ENCODE data around the gene KRTAP5-8. TPM values are rescaled to one million over a fixed set of nuclear protein-coding genes. Genes with fewer than 3 reads are reported as not detected.

KRTAP5-8 gene
- total RNA-seq, 1 experiment from 2014 or later = not detected

DNA sequence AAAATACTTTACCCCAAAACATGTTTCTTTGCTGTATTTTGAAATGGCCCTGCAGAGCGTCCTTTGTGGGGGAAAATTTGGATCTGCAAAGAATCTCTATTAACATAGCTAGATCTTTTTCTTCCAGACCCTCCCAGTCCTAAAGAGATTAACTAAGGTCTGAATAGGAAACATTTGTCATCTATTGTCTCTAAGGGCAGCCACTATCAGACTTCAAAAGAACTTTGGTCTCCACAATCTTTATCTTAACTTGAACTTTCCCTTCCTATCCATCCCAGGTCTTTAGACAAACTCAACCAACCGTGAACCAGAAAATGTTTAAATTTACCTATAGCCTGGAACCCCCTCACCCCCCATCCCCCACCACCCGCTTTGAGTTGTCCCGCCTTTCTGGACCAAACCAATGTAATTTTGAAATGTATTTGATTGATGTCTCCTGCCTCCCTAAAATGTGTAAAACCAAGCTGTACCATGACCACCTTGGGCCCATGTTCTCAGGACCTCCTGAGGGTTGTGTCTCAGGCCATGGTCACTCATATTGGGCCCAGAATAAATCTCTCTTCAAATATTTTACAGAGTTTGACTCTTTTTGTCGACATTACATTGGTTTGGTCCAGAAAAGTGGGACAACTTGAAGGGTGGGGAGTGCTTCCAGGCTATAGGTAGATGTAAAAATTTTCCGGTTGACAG, 6.8 kb downstream of the KRTAP5-8 start:
- no peak overlapping the region for H3K27ac ChIP-seq (ENCODE audit: low read length)
- H3K79me2 ChIP-seq (ENCODE audit: low read length) = no peaks in the 10 kb centered on the region
- DNase-seq = no peak
- H2AFZ ChIP-seq (ENCODE audit: low read length) = no peak overlapping the region
- H3K4me1 ChIP-seq (ENCODE audit: low read length) = no peaks in the 10 kb centered on the region
- H3K36me3 ChIP-seq (ENCODE audit: insufficient read depth, low read length) = no peaks in the 10 kb centered on the region
- H4K20me1 ChIP-seq (ENCODE audit: insufficient read depth, low read depth, low read length) = no peaks in the 10 kb centered on the region
- no peak overlapping the region for H3K9ac ChIP-seq (ENCODE audit: low read length)
- H3K9me3 ChIP-seq (ENCODE audit: low read length) = no peaks in the 10 kb centered on the region
- H3K9me2 ChIP-seq (replicated peaks; ENCODE audit: insufficient read depth, low read length) = no peaks in the 10 kb centered on the region
- H3K4me2 ChIP-seq (ENCODE audit: low read depth, low read length, poor library complexity, severe bottlenecking) = no peak overlapping the region
- no peak overlapping the region for H3K4me3 ChIP-seq (ENCODE audit: low read length)
- no peaks in the 10 kb centered on the region for H3K27me3 ChIP-seq (ENCODE audit: low read length)

DNA sequence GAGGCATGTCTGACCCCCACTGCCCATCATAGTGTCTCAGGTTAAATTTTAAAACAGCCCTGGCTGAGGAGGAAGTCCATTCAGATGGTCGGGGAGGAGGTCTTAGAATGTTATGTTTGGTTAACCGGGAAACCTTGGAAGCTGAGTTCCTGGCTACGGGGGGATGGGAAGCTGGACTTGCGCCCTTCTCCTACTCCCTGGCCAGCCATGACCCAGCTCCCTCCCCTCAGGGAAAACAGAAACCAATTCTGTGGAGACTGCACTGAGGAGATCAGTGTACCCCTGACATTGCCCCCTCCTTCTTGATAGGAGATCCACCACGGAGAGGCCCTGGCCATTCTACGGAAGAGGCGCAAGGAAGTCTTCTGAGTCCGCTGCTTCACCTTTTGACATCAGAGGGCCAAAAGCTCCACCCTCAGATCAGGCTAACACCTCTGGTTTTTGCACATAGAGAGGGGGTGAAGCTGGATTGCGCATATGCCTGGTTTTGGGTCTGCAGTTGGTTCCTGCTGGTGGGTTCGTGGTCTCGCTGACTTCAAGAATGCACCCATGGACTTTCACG, 7.7 kb downstream of the KRTAP5-8 start:
- Histone ChIP-seq H3K4me1 (ENCODE audit: low read length) (no peaks in the 10 kb centered on the region), H3K9me2 (replicated peaks; ENCODE audit: insufficient read depth, low read length) (no peaks in the 10 kb centered on the region), H3K36me3 (ENCODE audit: insufficient read depth, low read length) (no peaks in the 10 kb centered on the region), H3K4me2 (ENCODE audit: low read depth, low read length, poor library complexity, severe bottlenecking) (no peak overlapping the region), H3K79me2 (ENCODE audit: low read length) (no peaks in the 10 kb centered on the region), H3K4me3 (ENCODE audit: low read length) (no peak overlapping the region), H3K27ac (ENCODE audit: low read length) (no peak overlapping the region), H3K27me3 (ENCODE audit: low read length) (no peaks in the 10 kb centered on the region), H3K9ac (ENCODE audit: low read length) (no peak overlapping the region), H4K20me1 (ENCODE audit: insufficient read depth, low read depth, low read length) (no peaks in the 10 kb centered on the region), H2AFZ (ENCODE audit: low read length) (no peak overlapping the region), H3K9me3 (ENCODE audit: low read length) (no peaks in the 10 kb centered on the region)
- no peak for DNase-seq

DNA sequence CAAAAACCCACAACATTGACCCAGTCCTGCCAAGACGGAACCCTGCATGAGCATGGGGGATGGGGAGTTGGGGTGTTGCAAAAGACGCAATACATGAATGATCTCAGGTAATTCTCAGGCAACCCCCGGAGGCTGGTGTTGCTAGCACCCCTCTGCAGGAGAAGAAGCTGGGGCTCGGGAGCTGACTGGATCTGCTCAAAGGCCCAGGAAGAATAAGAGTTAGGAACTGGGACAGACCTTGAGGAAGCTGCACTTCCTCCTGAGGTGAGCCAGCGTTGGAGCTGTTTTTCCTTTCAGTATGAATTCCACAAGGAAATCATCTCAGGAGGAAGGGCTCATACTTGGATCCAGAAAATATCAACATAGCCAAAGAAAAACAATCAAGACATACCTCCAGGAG, 10.3 kb downstream of the KRTAP5-8 start, which contains the start of gene KRTAP5-9:
Gene KRTAP5-9 (plus strand): TSS at position 301 of the 400 bp plus-strand sequence. CDS start 238 bp downstream, outside the sequence.
- H3K4me2 ChIP-seq (ENCODE audit: low read depth, low read length, poor library complexity, severe bottlenecking) = no peak within 1 kb of the TSS
- no peaks in the 10 kb centered on the region for H3K79me2 ChIP-seq (ENCODE audit: low read length)
- no peaks in the 10 kb centered on the region for H3K9me2 ChIP-seq (replicated peaks; ENCODE audit: insufficient read depth, low read length)
- no peaks in the 10 kb centered on the region for H4K20me1 ChIP-seq (ENCODE audit: insufficient read depth, low read depth, low read length)
- H3K9me3 ChIP-seq (ENCODE audit: low read length) = no peaks in the 10 kb centered on the region
- DNase-seq = no peak
- H3K4me1 ChIP-seq (ENCODE audit: low read length) = no peaks in the 10 kb centered on the region
- no peak within 1 kb of the TSS for H3K27ac ChIP-seq (ENCODE audit: low read length)
- no peaks in the 10 kb centered on the region for H3K36me3 ChIP-seq (ENCODE audit: insufficient read depth, low read length)
- no peaks in the 10 kb centered on the region for H3K27me3 ChIP-seq (ENCODE audit: low read length)
- H3K4me3 ChIP-seq (ENCODE audit: low read length) = no peak within 1 kb of the TSS
- H2AFZ ChIP-seq (ENCODE audit: low read length) = no peak within 1 kb of the TSS
- H3K9ac ChIP-seq (ENCODE audit: low read length) = no peak within 1 kb of the TSS

DNA sequence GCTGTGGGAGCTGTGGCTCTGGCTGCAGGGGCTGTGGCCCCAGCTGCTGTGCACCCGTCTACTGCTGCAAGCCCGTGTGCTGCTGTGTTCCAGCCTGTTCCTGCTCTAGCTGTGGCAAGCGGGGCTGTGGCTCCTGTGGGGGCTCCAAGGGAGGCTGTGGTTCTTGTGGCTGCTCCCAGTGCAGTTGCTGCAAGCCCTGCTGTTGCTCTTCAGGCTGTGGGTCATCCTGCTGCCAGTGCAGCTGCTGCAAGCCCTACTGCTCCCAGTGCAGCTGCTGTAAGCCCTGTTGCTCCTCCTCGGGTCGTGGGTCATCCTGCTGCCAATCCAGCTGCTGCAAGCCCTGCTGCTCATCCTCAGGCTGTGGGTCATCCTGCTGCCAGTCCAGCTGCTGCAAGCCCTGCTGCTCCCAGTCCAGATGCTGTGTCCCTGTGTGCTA, 10.9 kb downstream of the KRTAP5-8 start:
- Histone ChIP-seq H3K9me3 (ENCODE audit: low read length) (no peaks in the 10 kb centered on the region), H4K20me1 (ENCODE audit: insufficient read depth, low read depth, low read length) (no peaks in the 10 kb centered on the region), H3K9me2 (replicated peaks; ENCODE audit: insufficient read depth, low read length) (no peaks in the 10 kb centered on the region), H3K4me1 (ENCODE audit: low read length) (no peaks in the 10 kb centered on the region), H3K4me2 (ENCODE audit: low read depth, low read length, poor library complexity, severe bottlenecking) (no peak overlapping the region), H2AFZ (ENCODE audit: low read length) (no peak overlapping the region), H3K27ac (ENCODE audit: low read length) (no peak overlapping the region), H3K79me2 (ENCODE audit: low read length) (no peaks in the 10 kb centered on the region), H3K4me3 (ENCODE audit: low read length) (no peak overlapping the region), H3K36me3 (ENCODE audit: insufficient read depth, low read length) (no peaks in the 10 kb centered on the region), H3K9ac (ENCODE audit: low read length) (no peak overlapping the region), H3K27me3 (ENCODE audit: low read length) (no peaks in the 10 kb centered on the region)
- DNase-seq = peak; percentile 24

DNA sequence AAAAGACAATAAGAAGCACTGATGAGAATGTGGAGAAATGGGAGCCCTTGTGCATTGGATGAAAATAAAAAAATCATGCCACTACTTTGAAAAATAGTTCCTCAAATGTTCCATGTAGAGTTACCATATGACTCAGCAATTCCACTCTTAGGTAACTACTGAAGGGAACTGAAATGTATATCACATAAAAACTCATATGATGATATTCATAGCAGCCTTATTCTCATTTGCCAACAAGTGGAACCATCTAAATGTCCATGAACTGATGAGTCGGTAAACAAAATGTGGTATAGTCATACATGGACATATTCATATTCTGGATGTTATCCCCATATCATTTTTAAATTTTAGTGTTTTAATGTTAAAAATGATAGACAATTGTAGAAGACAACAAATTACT, 13.9 kb downstream of the KRTAP5-8 start:
- H3K9me3 ChIP-seq (ENCODE audit: low read length) = no peaks in the 10 kb centered on the region
- H3K27ac ChIP-seq (ENCODE audit: low read length) = no peak overlapping the region
- H3K9ac ChIP-seq (ENCODE audit: low read length) = no peak overlapping the region
- H3K4me1 ChIP-seq (ENCODE audit: low read length) = no peaks in the 10 kb centered on the region
- no peak overlapping the region for H3K4me2 ChIP-seq (ENCODE audit: low read depth, low read length, poor library complexity, severe bottlenecking)
- H3K27me3 ChIP-seq (ENCODE audit: low read length) = no peaks in the 10 kb centered on the region
- no peaks in the 10 kb centered on the region for H3K9me2 ChIP-seq (replicated peaks; ENCODE audit: insufficient read depth, low read length)
- no peak overlapping the region for H2AFZ ChIP-seq (ENCODE audit: low read length)
- no peak overlapping the region for H3K4me3 ChIP-seq (ENCODE audit: low read length)
- DNase-seq = peak; percentile 9
- H3K36me3 ChIP-seq (ENCODE audit: insufficient read depth, low read length) = no peaks in the 10 kb centered on the region
- no peaks in the 10 kb centered on the region for H4K20me1 ChIP-seq (ENCODE audit: insufficient read depth, low read depth, low read length)
- no peaks in the 10 kb centered on the region for H3K79me2 ChIP-seq (ENCODE audit: low read length)

DNA sequence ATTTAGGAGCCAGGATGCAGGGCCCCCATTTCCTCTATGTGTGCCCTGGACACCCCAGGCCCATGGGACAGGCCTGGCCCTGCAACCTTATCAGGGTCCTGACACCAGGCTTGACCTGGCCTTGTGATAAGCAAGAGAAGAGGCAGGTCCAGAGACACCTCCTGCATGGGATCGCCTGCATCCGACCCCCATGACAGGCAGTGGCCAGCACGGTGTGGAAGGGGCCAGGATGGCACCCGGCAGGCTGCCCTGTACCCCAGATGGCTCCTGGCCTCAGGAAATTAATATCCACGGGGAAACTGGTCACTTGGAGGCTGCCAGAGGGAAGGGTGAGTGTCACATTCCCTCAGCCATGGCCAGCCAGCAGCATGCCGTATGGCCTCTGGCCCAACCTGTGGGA, 17.2 kb downstream of the KRTAP5-8 start:
- no peak overlapping the region for H3K4me3 ChIP-seq (ENCODE audit: low read length)

DNA sequence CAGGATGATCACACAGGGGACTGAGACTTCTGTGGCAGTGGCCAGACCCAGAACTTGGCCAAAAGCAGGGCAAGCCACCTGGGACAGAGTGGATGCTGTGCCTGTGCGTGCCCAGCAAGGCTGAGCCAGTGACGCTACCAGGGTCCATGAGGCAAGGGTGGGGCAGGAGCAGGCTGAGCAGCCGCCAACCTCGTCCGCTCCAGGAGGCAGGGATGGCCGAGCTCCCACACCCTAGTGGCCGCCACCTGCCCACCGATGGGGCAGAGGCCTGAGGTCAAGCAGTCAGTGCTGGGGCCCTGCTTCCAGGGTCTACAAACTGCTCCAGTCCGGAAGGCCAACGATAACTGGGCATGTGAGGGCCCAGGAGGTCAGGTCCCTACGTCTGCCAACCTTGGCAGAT, 17.7 kb downstream of the KRTAP5-8 start:
- peak; percentile 20 for DNase-seq
- H3K9me3 ChIP-seq (ENCODE audit: low read length) = no peaks in the 10 kb centered on the region
- H3K9me2 ChIP-seq (replicated peaks; ENCODE audit: insufficient read depth, low read length) = no peaks in the 10 kb centered on the region
- H4K20me1 ChIP-seq (ENCODE audit: insufficient read depth, low read depth, low read length) = no peaks in the 10 kb centered on the region
- H3K9ac ChIP-seq (ENCODE audit: low read length) = no peak overlapping the region
- H3K4me2 ChIP-seq (ENCODE audit: low read depth, low read length, poor library complexity, severe bottlenecking) = no peak overlapping the region
- H3K79me2 ChIP-seq (ENCODE audit: low read length) = no peaks in the 10 kb centered on the region
- H3K27ac ChIP-seq (ENCODE audit: low read length) = no peak overlapping the region
- no peak overlapping the region for H3K4me3 ChIP-seq (ENCODE audit: low read length)
- H3K4me1 ChIP-seq (ENCODE audit: low read length) = no peaks in the 10 kb centered on the region
- no peaks in the 10 kb centered on the region for H3K27me3 ChIP-seq (ENCODE audit: low read length)
- no peak overlapping the region for H2AFZ ChIP-seq (ENCODE audit: low read length)
- no peaks in the 10 kb centered on the region for H3K36me3 ChIP-seq (ENCODE audit: insufficient read depth, low read length)

More for the DNA sequence above, 17.2 kb downstream of the KRTAP5-8 start:
- H3K9me3 ChIP-seq (ENCODE audit: low read length) = no peaks in the 10 kb centered on the region
- H3K79me2 ChIP-seq (ENCODE audit: low read length) = no peaks in the 10 kb centered on the region
- H2AFZ ChIP-seq (ENCODE audit: low read length) = no peak overlapping the region
- H3K4me2 ChIP-seq (ENCODE audit: low read depth, low read length, poor library complexity, severe bottlenecking) = no peak overlapping the region
- no peak overlapping the region for H3K27ac ChIP-seq (ENCODE audit: low read length)
- H3K9ac ChIP-seq (ENCODE audit: low read length) = no peak overlapping the region
- H3K36me3 ChIP-seq (ENCODE audit: insufficient read depth, low read length) = no peaks in the 10 kb centered on the region
- H3K27me3 ChIP-seq (ENCODE audit: low read length) = no peaks in the 10 kb centered on the region
- no peaks in the 10 kb centered on the region for H4K20me1 ChIP-seq (ENCODE audit: insufficient read depth, low read depth, low read length)
- no peaks in the 10 kb centered on the region for H3K9me2 ChIP-seq (replicated peaks; ENCODE audit: insufficient read depth, low read length)
- H3K4me1 ChIP-seq (ENCODE audit: low read length) = no peaks in the 10 kb centered on the region
- DNase-seq = peak; percentile 19

DNA sequence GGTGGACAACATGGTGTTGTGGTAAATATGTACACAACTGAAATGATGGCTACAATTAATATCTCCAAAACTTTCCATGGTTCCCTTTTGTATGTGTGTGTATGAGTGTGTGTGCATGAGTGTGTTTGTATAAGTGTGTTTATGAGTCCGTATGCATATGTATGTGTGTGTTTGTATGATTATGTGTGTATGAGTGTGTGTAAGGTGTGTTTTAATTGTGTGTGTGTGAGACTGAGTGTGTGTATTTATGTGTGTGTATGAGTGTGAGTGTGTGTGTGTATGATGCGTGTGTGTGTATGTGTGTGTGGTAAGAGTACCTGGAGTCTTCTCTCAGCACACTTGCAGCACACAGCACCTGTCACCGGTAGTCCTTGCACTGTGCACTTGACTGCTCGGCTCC, 18.2 kb downstream of the KRTAP5-8 start:
- H3K9me2 ChIP-seq (replicated peaks; ENCODE audit: insufficient read depth, low read length) = no peaks in the 10 kb centered on the region
- no peak overlapping the region for H2AFZ ChIP-seq (ENCODE audit: low read length)
- no peaks in the 10 kb centered on the region for H4K20me1 ChIP-seq (ENCODE audit: insufficient read depth, low read depth, low read length)
- H3K4me3 ChIP-seq (ENCODE audit: low read length) = no peak overlapping the region
- H3K9me3 ChIP-seq (ENCODE audit: low read length) = no peaks in the 10 kb centered on the region
- no peaks in the 10 kb centered on the region for H3K27me3 ChIP-seq (ENCODE audit: low read length)
- H3K27ac ChIP-seq (ENCODE audit: low read length) = no peak overlapping the region
- no peak overlapping the region for H3K9ac ChIP-seq (ENCODE audit: low read length)
- H3K79me2 ChIP-seq (ENCODE audit: low read length) = no peaks in the 10 kb centered on the region
- no peaks in the 10 kb centered on the region for H3K4me1 ChIP-seq (ENCODE audit: low read length)
- DNase-seq = no peak
- no peak overlapping the region for H3K4me2 ChIP-seq (ENCODE audit: low read depth, low read length, poor library complexity, severe bottlenecking)
- no peaks in the 10 kb centered on the region for H3K36me3 ChIP-seq (ENCODE audit: insufficient read depth, low read length)
